Gastrocnemius medialis (tissue), 4 donors: ENCODE measurements around the gene HSPA9. TPM values are rescaled to one million over a fixed set of nuclear protein-coding genes. Genes with fewer than 3 reads are reported as not detected.

Experiments used
- ATAC-seq, 2 donors: fragments of 150-250 bp; one replicate each; pipeline ENCODE4 v1.9.1; 2016
- DNase-seq, 2 donors: peaks; one replicate each; pipeline ENCODE4 v3.0.0-alpha.2; 2019
- H3K27ac ChIP-seq, 4 donors: fragments of 200-600 bp; sonication (generic); 1 replicate in 1 of 4; 2 replicates in 3 of 4; pipeline ENCODE4 v1.5.1; 2016 to 2018; ENCODE audit warnings: mild to moderate bottlenecking in 2 of 4, moderate library complexity in 1 of 4
- H3K27me3 ChIP-seq, 3 donors: fragments of 200-600 bp; sonication (generic) in 2 of 3; 1 replicate in 1 of 3; 2 replicates in 2 of 3; pipeline versions ENCODE4 v1.5.1 to v1.6.0; 2016 to 2019; ENCODE audit warnings: mild to moderate bottlenecking in 1 of 3, moderate library complexity in 1 of 3
- H3K36me3 ChIP-seq, 2 donors: fragments of 200-600 bp; sonication (generic) in 1 of 2; one replicate each; pipeline ENCODE4 v1.5.1; 2017 to 2018
- H3K4me1 ChIP-seq, 2 donors: fragments of 200-600 bp; sonication (generic) in 1 of 2; one replicate each; pipeline ENCODE4 v1.5.1; 2016 to 2017; ENCODE audit warnings: mild to moderate bottlenecking in 2 of 2
- H3K4me3 ChIP-seq, 4 donors: fragments of 200-600 bp; sonication (generic) in 3 of 4; 1 replicate in 1 of 4; 2 replicates in 3 of 4; pipeline ENCODE4 v1.5.1; 2016 to 2019; ENCODE audit warnings: mild to moderate bottlenecking in 2 of 4
- H3K9me3 ChIP-seq, 3 donors: fragments of 200-600 bp; sonication (generic) in 2 of 3; 1 replicate in 1 of 3; 2 replicates in 2 of 3; pipeline ENCODE4 v1.5.1; 2016 to 2019
- CTCF ChIP-seq, 5 experiments: fragments of 450-650 bp in 3 of 5; fragments of 200-600 bp in 2 of 5; sonication (generic) in 2 of 5; IDR thresholded peaks in 4 of 5; conservative IDR thresholded peaks in 1 of 5; 1 replicate in 4 of 5; 2 replicates in 1 of 5; pipeline ENCODE4 v1.5.1; 2016 to 2019; ENCODE audit warnings: antibody characterized with exemption in 5 of 5, mild to moderate bottlenecking in 3 of 5, moderate library complexity in 3 of 5
- POLR2A ChIP-seq, 2 donors: fragments of 450-650 bp; IDR thresholded peaks; one replicate each; pipeline ENCODE4 v1.6.1; 2017; ENCODE audit warnings: antibody characterized with exemption in 2 of 2, mild to moderate bottlenecking in 2 of 2, moderate library complexity in 2 of 2
- in situ Hi-C, 4 donors: fragments of 200-750 bp; cut with MboI; loops; one replicate each; pipeline versions ENCODE4 v1.15.0 to v1.8.0; 2017; ENCODE audit warnings: low sequenced_read_pairs in 4 of 4
- intact Hi-C: fragments of 100-400 bp; cut with DNase I; formaldehyde crosslinking; loops from one replicate; pipeline ENCODE4 v1.15.1; 2023; ENCODE audit warnings: low total_unique reads
- total RNA-seq, 4 donors: library from RNA; depleted of rRNA; stranded (reverse); fragments of >200 nt; gene quantifications; one replicate each; pipeline versions ENCODE4 v1.1.0 to v1.2.3, GENCODE V29; 2016

HSPA9 gene
- total RNA-seq, 4 donors from 2014 or later = 449 to 840 (median 569) TPM

GRCh38 chr5:138569782-138570181 lies 5.4 kb downstream of the HSPA9 start:
- Histone ChIP-seq H3K9me3 (no peaks in the 10 kb centered on the region), H3K4me3 (no peak overlapping the region), H3K4me1 (peaks cover 12 to 29% of the 10 kb centered on the region in 2 donors), H3K36me3 (peaks cover 11 to 90% of the 10 kb centered on the region in 2 donors), H3K27ac (peak overlapping the region in 2 of 4 donors; percentile 21 to 41), H3K27me3 (no peaks in the 10 kb centered on the region)
- intact Hi-C loops (no loop called here), in situ Hi-C loops (loop anchor here in 1 of 4 donors (10.0 kb wide), 1 partner anchor 695 kb away; no protein-coding TSS in a partner anchor)
- TF ChIP-seq POLR2A (IDR thresholded peaks at IDR 0.05) (no peak), CTCF (IDR thresholded peaks at IDR 0.05 in 4 of 5, conservative IDR thresholded peaks at IDR 0.05 in 1 of 5) (no peak)
- ATAC-seq (no peak), DNase-seq (no peak)

GRCh38 chr5:138568061-138568824 lies 7.0 kb downstream of the HSPA9 start:
- Histone ChIP-seq H3K27ac (peak overlapping the region in 1 of 4 donors; percentile 12), H3K27me3 (no peaks in the 10 kb centered on the region), H3K4me1 (peaks cover 0 to 18% of the 10 kb centered on the region in 2 donors), H3K9me3 (no peaks in the 10 kb centered on the region), H3K4me3 (no peak overlapping the region), H3K36me3 (peaks cover 11 to 100% of the 10 kb centered on the region in 2 donors)
- TF ChIP-seq CTCF (IDR thresholded peaks at IDR 0.05 in 4 of 5, conservative IDR thresholded peaks at IDR 0.05 in 1 of 5) = no peak
- no peak for TF ChIP-seq POLR2A (IDR thresholded peaks at IDR 0.05)
- intact Hi-C loops (no loop called here), in situ Hi-C loops (no loop called here)
- DNase-seq (no peak), ATAC-seq (no peak)

- H3K27me3 ChIP-seq = no peaks in the 10 kb centered on the region
- no peak overlapping the region for H3K4me3 ChIP-seq
- intact Hi-C loops = no loop called here
- peaks cover 0 to 15% of the 10 kb centered on the region in 2 donors for H3K4me1 ChIP-seq
- peaks cover 11 to 93% of the 10 kb centered on the region in 2 donors for H3K36me3 ChIP-seq
- ATAC-seq (no peak), DNase-seq (no peak)
- H3K27ac ChIP-seq = no peak overlapping the region
- TF ChIP-seq POLR2A (IDR thresholded peaks at IDR 0.05) (no peak), CTCF (IDR thresholded peaks at IDR 0.05 in 4 of 5, conservative IDR thresholded peaks at IDR 0.05 in 1 of 5) (no peak)
- in situ Hi-C loops = no loop called here
- H3K9me3 ChIP-seq = no peaks in the 10 kb centered on the region
Measured at GRCh38 chr5:138566792-138567191, 8.4 kb downstream of the HSPA9 start.

- no peak for ATAC-seq
- no peak for DNase-seq
- no peak overlapping the region for H3K4me3 ChIP-seq
- peaks cover 7 to 93% of the 10 kb centered on the region in 2 donors for H3K36me3 ChIP-seq
- H3K9me3 ChIP-seq = no peaks in the 10 kb centered on the region
- H3K27ac ChIP-seq = peak overlapping the region in 1 of 4 donors; percentile 2
- in situ Hi-C loops (no loop called here), intact Hi-C loops (no loop called here)
- H3K4me1 ChIP-seq = peaks cover 0 to 12% of the 10 kb centered on the region in 2 donors
- H3K27me3 ChIP-seq = no peaks in the 10 kb centered on the region
- no peak for TF ChIP-seq CTCF (IDR thresholded peaks at IDR 0.05 in 4 of 5, conservative IDR thresholded peaks at IDR 0.05 in 1 of 5)
- TF ChIP-seq POLR2A (IDR thresholded peaks at IDR 0.05) = no peak
Measured at GRCh38 chr5:138565100-138565821, 9.9 kb downstream of the HSPA9 start.
